H1 (cell line): ENCODE results near the gene CPT2. TPM values are rescaled to one million over a fixed set of nuclear protein-coding genes. Genes with fewer than 3 reads are reported as not detected.

Experiments used
- CTCF ChIA-PET: fragments of 300-600 bp; sonication (Branson Sonifier 250); formaldehyde crosslinking; loops from one replicate; lab custom pipeline; 2021; ENCODE audit not compliant: partially characterized antibody; lab: Charles Lee
- POLR2A ChIA-PET: fragments of 300-600 bp; sonication (Branson Sonifier 250); formaldehyde crosslinking; loops from one replicate; lab custom pipeline; 2021; ENCODE audit warnings: inconsistent platforms; ENCODE audit not compliant: partially characterized antibody; lab: Charles Lee
- DNase-seq, 2 experiments: peaks; one replicate each; pipeline versions ENCODE4 v3.0.0 to v3.0.0-alpha.2; 2010 to 2022; ENCODE audit warnings: low spot score in 2 of 2, low read depth in 1 of 2, mixed read lengths in 1 of 2
- FAIRE-seq: peaks from 2 replicates; lab custom pipeline; 2011; peaks lifted over from hg19 to GRCh38; lab: Jason Lieb, UNC
- H2AFZ ChIP-seq: 2 replicates; pipeline ENCODE4 v1.8.1; 2012; ENCODE audit warnings: low read length, inconsistent platforms
- H2AK5ac ChIP-seq: 2 replicates; pipeline ENCODE4 v1.6.1; 2013; ENCODE audit warnings: low read depth, low read length
- H2BK120ac ChIP-seq: replicated peaks from 2 replicates; pipeline ENCODE3; 2013; ENCODE audit warnings: low read depth, low read length, inconsistent platforms
- H2BK12ac ChIP-seq: 2 replicates; pipeline ENCODE4 v1.6.1; 2013; ENCODE audit warnings: low read depth, low read length
- H2BK15ac ChIP-seq: 2 replicates; pipeline ENCODE4 v1.6.1; 2013; ENCODE audit warnings: low read length
- H2BK20ac ChIP-seq: 2 replicates; pipeline ENCODE4 v1.6.1; 2013; ENCODE audit warnings: low read length
- H2BK5ac ChIP-seq: 2 replicates; pipeline ENCODE4 v1.6.1; 2013; ENCODE audit warnings: low read depth, low read length
- H3K14ac ChIP-seq: 2 replicates; pipeline ENCODE4 v1.6.1; 2013; ENCODE audit warnings: inconsistent platforms; ENCODE audit not compliant: insufficient read length
- H3K18ac ChIP-seq: 2 replicates; pipeline ENCODE4 v1.6.1; 2013; ENCODE audit warnings: low read length; ENCODE audit errors: extremely low read depth
- H3K23ac ChIP-seq: 2 replicates; pipeline ENCODE4 v1.6.1; 2013; ENCODE audit warnings: inconsistent platforms; ENCODE audit not compliant: insufficient read length
- H3K23me2 ChIP-seq: 2 replicates; pipeline ENCODE4 v1.6.1; 2013; ENCODE audit warnings: low read depth, low read length
- H3K27ac ChIP-seq: 2 replicates; pipeline ENCODE4 v1.6.1; 2011; ENCODE audit warnings: low read depth, low read length, inconsistent platforms
- H3K27me3 ChIP-seq, 4 experiments: replicated peaks in 1 of 4; 1 replicate in 1 of 4; 2 replicates in 3 of 4; pipeline versions ENCODE4 v1.6.1 to v1.8.1; 2011 to 2013; ENCODE audit warnings: low read length in 3 of 4, mild to moderate bottlenecking in 3 of 4, inconsistent platforms in 2 of 4, mixed read lengths in 2 of 4, moderate library complexity in 1 of 4; ENCODE audit not compliant: control insufficient read depth in 3 of 4, insufficient read depth in 3 of 4; ENCODE audit errors: extremely low read depth in 1 of 4
- H3K36me3 ChIP-seq, 4 experiments: 2 replicates each; pipeline versions ENCODE4 v1.6.1 to v1.8.1; 2011 to 2013; ENCODE audit warnings: mild to moderate bottlenecking in 4 of 4, low read length in 3 of 4, moderate library complexity in 2 of 4, control low read depth in 1 of 4, inconsistent platforms in 1 of 4; ENCODE audit not compliant: insufficient read depth in 4 of 4, control insufficient read depth in 2 of 4
- H3K4ac ChIP-seq: replicated peaks from 2 replicates; pipeline ENCODE3; 2013; ENCODE audit warnings: low read length, low read depth, mixed read lengths, inconsistent platforms; ENCODE audit not compliant: insufficient read length
- H3K4me1 ChIP-seq, 4 experiments: replicated peaks in 1 of 4; 1 replicate in 1 of 4; 2 replicates in 3 of 4; pipeline versions ENCODE4 v1.6.1 to v1.8.1; 2011 to 2013; ENCODE audit warnings: low read length in 3 of 4, inconsistent platforms in 2 of 4, mixed read lengths in 1 of 4; ENCODE audit not compliant: insufficient read depth in 4 of 4, control insufficient read depth in 3 of 4
- H3K4me2 ChIP-seq, 2 experiments: 2 replicates each; pipeline versions ENCODE4 v1.6.1 to v1.8.1; 2011 to 2013; ENCODE audit warnings: low read depth in 2 of 2, low read length in 2 of 2, control low read depth in 1 of 2, inconsistent platforms in 1 of 2, mild to moderate bottlenecking in 1 of 2; ENCODE audit not compliant: insufficient read depth in 1 of 2
- H3K4me3 ChIP-seq, 4 experiments: fragments of 200-600, 300-600 bp in 1 of 4; sonication (generic), shearing (Covaris generic), sonication (Bioruptor Twin) in 1 of 4; 2 replicates each; pipeline versions ENCODE4 v1.5.1 to v1.8.1; 2011 to 2016; ENCODE audit warnings: low read length in 4 of 4, low read depth in 3 of 4, control low read depth in 2 of 4, inconsistent platforms in 2 of 4, mild to moderate bottlenecking in 2 of 4, mixed read lengths in 1 of 4, moderate library complexity in 1 of 4; ENCODE audit not compliant: insufficient read depth in 2 of 4; ENCODE audit errors: extremely low read depth in 1 of 4
- H3K56ac ChIP-seq: replicated peaks from 2 replicates; pipeline ENCODE3; 2013; ENCODE audit warnings: low read depth, mild to moderate bottlenecking, mixed read lengths, low read length, inconsistent platforms; ENCODE audit not compliant: insufficient read length
- H3K79me1 ChIP-seq: 2 replicates; pipeline ENCODE4 v1.6.1; 2013; ENCODE audit warnings: low read depth, low read length, control low read depth
- H3K79me2 ChIP-seq, 2 experiments: 2 replicates each; pipeline versions ENCODE4 v1.6.1 to v1.8.1; 2012 to 2013; ENCODE audit warnings: low read length in 2 of 2, mild to moderate bottlenecking in 2 of 2, inconsistent platforms in 1 of 2; ENCODE audit not compliant: insufficient read depth in 2 of 2, control insufficient read depth in 1 of 2
- H3K9ac ChIP-seq, 4 experiments: replicated peaks in 1 of 4; 1 replicate in 1 of 4; 2 replicates in 3 of 4; pipeline versions ENCODE4 v1.6.1 to v1.8.1; 2011 to 2013; ENCODE audit warnings: low read depth in 3 of 4, low read length in 3 of 4, control low read depth in 2 of 4, mild to moderate bottlenecking in 2 of 4, moderate library complexity in 2 of 4, inconsistent platforms in 1 of 4; ENCODE audit errors: extremely low read depth in 1 of 4
- H3K9me3 ChIP-seq, 2 experiments: 2 replicates each; pipeline versions ENCODE4 v1.6.1 to v1.8.1; 2012 to 2013; ENCODE audit warnings: mild to moderate bottlenecking in 2 of 2, moderate library complexity in 2 of 2, control low read depth in 1 of 2, inconsistent platforms in 1 of 2, low read depth in 1 of 2, low read length in 1 of 2, mixed read lengths in 1 of 2; ENCODE audit not compliant: insufficient read depth in 2 of 2
- H4K20me1 ChIP-seq, 2 experiments: replicated peaks in 1 of 2; 2 replicates each; pipeline versions ENCODE3 to v1.8.1; 2011 to 2013; ENCODE audit warnings: inconsistent platforms in 2 of 2, low read length in 2 of 2, mild to moderate bottlenecking in 1 of 2; ENCODE audit not compliant: insufficient read depth in 2 of 2, control insufficient read depth in 1 of 2
- H4K5ac ChIP-seq: 2 replicates; pipeline ENCODE4 v1.6.1; 2013; ENCODE audit warnings: low read length, low read depth, mixed read lengths, inconsistent platforms; ENCODE audit not compliant: insufficient read length
- H4K8ac ChIP-seq: 2 replicates; pipeline ENCODE4 v1.8.0; 2013; ENCODE audit warnings: mild to moderate bottlenecking, moderate library complexity, low read length, inconsistent platforms; ENCODE audit not compliant: insufficient read depth; ENCODE audit errors: extremely low read depth
- H4K91ac ChIP-seq: replicated peaks from 2 replicates; pipeline ENCODE3; 2013; ENCODE audit warnings: low read length, mixed read lengths, inconsistent platforms; ENCODE audit not compliant: insufficient read length
- CTBP2 ChIP-seq: IDR thresholded peaks from 2 replicates; pipeline ENCODE4 v1.7.0; 2011; ENCODE audit warnings: borderline replicate concordance, mild to moderate bottlenecking, moderate library complexity, mixed read lengths, low read length; ENCODE audit not compliant: insufficient read depth, insufficient read length
- RAD21 ChIP-seq, 2 experiments: IDR thresholded peaks in 1 of 2; conservative IDR thresholded peaks in 1 of 2; 2 replicates each; pipeline ENCODE4 v1.6.1; 2011; ENCODE audit warnings: low read depth in 2 of 2, low read length in 2 of 2, improper control_type of control experiment in 1 of 2, inconsistent platforms in 1 of 2, mild to moderate bottlenecking in 1 of 2, moderate library complexity in 1 of 2
- RNF2 ChIP-seq: fragments of 200-900, 300-1000 bp; sonication (generic); IDR thresholded peaks from 2 replicates; pipeline ENCODE4 v1.7.1; 2016; ENCODE audit warnings: borderline replicate concordance, low read depth, mild to moderate bottlenecking, antibody characterized with exemption, low read length; ENCODE audit not compliant: poor library complexity, severe bottlenecking; ENCODE audit errors: missing control alignments
- SRF ChIP-seq: IDR thresholded peaks from 2 replicates; pipeline ENCODE4 v1.6.1; 2011; ENCODE audit warnings: mild to moderate bottlenecking, low read depth, low read length, moderate library complexity
- WGBS, 2 experiments: shearing (Covaris generic) in 1 of 2; methylation state at CpG; one replicate each; pipeline versions ENCODE4 v1.1.6 to v1.1.7; 2013 to 2015; ENCODE audit warnings: low lambda C conversion rate in 2 of 2, mixed read lengths in 2 of 2, inconsistent platforms in 1 of 2, low coverage in 1 of 2, missing lambda C conversion rate in 1 of 2; ENCODE audit not compliant: insufficient replicate concordance in 2 of 2, insufficient coverage in 1 of 2, insufficient read length in 1 of 2; ENCODE audit errors: extremely low coverage in 1 of 2, missing lambda C conversion rate in 1 of 2; 5-methylcytosine and 5-hydroxymethylcytosine counted together
- polyA plus RNA-seq, 7 experiments: library from polyadenylated mRNA; depleted of rRNA in 3 of 7; stranded (reverse) in 5 of 7; unstranded in 2 of 7; fragments of >200 nt in 5 of 7; fragments of 200-250 nt in 2 of 7; gene quantifications; 1 replicate in 5 of 7; 2 replicates in 1 of 7; 4 replicates in 1 of 7; pipeline versions ENCODE4 v1.2.1 to v1.2.3, GENCODE V29; 2011 to 2013; ENCODE audit warnings: missing spikeins in 2 of 7, mixed read lengths in 2 of 7
- total RNA-seq: library from RNA; stranded (reverse); fragmentation: NEBNext Ultra II Directional; extraction: Animal tissue kit (Norgen Biotek cat#: 25700); gene quantifications from 2 replicates; pipeline ENCODE4 v1.2.1, GENCODE V29; 2021

CPT2 gene
- total and polyA plus RNA-seq, 2 of the 8 experiments (the other 6 are each of a cell fraction or from before 2014, with no cell fraction given): 23.9 to 25.5 TPM

GRCh38 chr1:53176452-53177208 is 20.0 kb upstream of the CPT2 start:
- no peak for FAIRE-seq

More at GRCh38 chr1:53176452-53177208, 20.0 kb upstream of the CPT2 start:
- Histone ChIP-seq H2BK12ac (no peak overlapping the region), H3K56ac (no peak overlapping the region), H2AK5ac (no peak overlapping the region), H3K9me3 (no peaks in the 10 kb centered on the region), H3K14ac (no peak overlapping the region), H3K4me3 (no peak overlapping the region), H3K9ac (no peak overlapping the region), H2BK15ac (peak overlapping the region; percentile 51; the same call in 1 of the 2 replicates), H4K5ac (no peak overlapping the region), H4K8ac (no peak overlapping the region), H3K4me1 (peaks cover 0 to 5% (median 1%) of the 10 kb centered on the region in 4 experiments; a peak in 4 of 7 replicates), H3K27ac (no peak overlapping the region), H3K18ac (no peak overlapping the region), H3K27me3 (no peaks in the 10 kb centered on the region; a peak in 2 of 7 replicates), H3K79me1 (no peaks in the 10 kb centered on the region), H3K79me2 (no peaks in the 10 kb centered on the region), H3K4ac (no peak overlapping the region), H3K23me2 (peaks cover 2% of the 10 kb centered on the region; the same call in 1 of the 2 replicates), H4K20me1 (no peaks in the 10 kb centered on the region), H3K36me3 (no peaks in the 10 kb centered on the region), H3K23ac (no peak overlapping the region), H2BK5ac (no peak overlapping the region), H3K4me2 (no peak overlapping the region)
- WGBS, 2 experiments: 86% methylated on average over 10 of the region's 10 CpGs; no CpG with 5 or more reads in 1 of the 2 experiments
- CTCF ChIA-PET: interaction anchor here (0.5 to 7.6 kb wide), 7 partner anchors 9 to 356 kb away, joined by 3 to 51 read pairs (median 3); no protein-coding TSS in a partner anchor
- TF ChIP-seq RNF2: no peak
- TF ChIP-seq SRF: no peak
- TF ChIP-seq CTBP2: no peak
- peak; percentile 3 to 25; a peak in 1 of 4 replicates for TF ChIP-seq RAD21 (IDR thresholded peaks at IDR 0.05 in 1 of 2, conservative IDR thresholded peaks at IDR 0.05 in 1 of 2; ENCODE audit: low read depth in 2 of 2, low read length in 2 of 2)
- TF ChIP-seq, all 59 proteins: peak for 1
- no peak for DNase-seq
- no peak overlapping the region for H2BK120ac ChIP-seq
- H2BK20ac ChIP-seq: no peak overlapping the region
- POLR2A ChIA-PET: interaction anchor here (1.0 to 1.2 kb wide), 2 partner anchors 10 to 39 kb away, joined by 3 read pairs; no protein-coding TSS in a partner anchor
- no peak overlapping the region for H4K91ac ChIP-seq
- no peak overlapping the region for H2AFZ ChIP-seq
